GM12878 (cell line): Measurements from ENCODE around the gene SACM1L. TPM values are rescaled to one million over a fixed set of nuclear protein-coding genes. Genes with fewer than 3 reads are reported as not detected.

ENCODE experiments used
- ATAC-seq: fragments of 200-7000 bp; cut with Tn5 transposase; 3 replicates; pipeline ENCODE4 v1.9.1; 2020; ENCODE audit warnings: mild to moderate bottlenecking, moderate library complexity
- BruUV-seq: library from RNA; stranded (reverse); fragments of 400-500 nt; replicated peaks from 2 replicates; lab custom pipeline; 2021; lab: Mats Ljungman, UMichigan
- CTCF ChIA-PET: fragments of 300-600 bp; sonication (Branson Sonifier 250); formaldehyde crosslinking; extraction: SDS; loops from one replicate; lab custom pipeline; 2021; ENCODE audit warnings: inconsistent platforms; lab: Yijun Ruan, JAX
- POLR2A ChIA-PET: fragments of 350-600 bp; formaldehyde crosslinking; extraction: SDS; loops from one replicate; lab custom pipeline; 2021; ENCODE audit warnings: inconsistent platforms; lab: Charles Lee
- RAD21 ChIA-PET: fragments of 300-600 bp; sonication (Branson Sonifier 250); formaldehyde crosslinking; loops from one replicate; lab custom pipeline; 2023; ENCODE audit warnings: antibody characterized with exemption; ENCODE audit not compliant: unreplicated experiment; lab: Charles Lee
- SMC1A ChIA-PET: fragments of 300-600 bp; sonication (Branson Sonifier 250); formaldehyde crosslinking; loops from one replicate; lab custom pipeline; 2023; ENCODE audit not compliant: unreplicated experiment, uncharacterized antibody; lab: Charles Lee
- DNase-seq: peaks from one replicate; pipeline ENCODE4 v3.0.0-alpha.2; 2011; ENCODE audit warnings: low read depth, low spot score
- FAIRE-seq: peaks from 3 replicates; lab custom pipeline; 2011; peaks lifted over from hg19 to GRCh38; lab: Jason Lieb, UNC
- H2AFZ ChIP-seq: 2 replicates; pipeline ENCODE4 v1.6.0; 2011; ENCODE audit warnings: low read depth, low read length, control low read depth; ENCODE audit not compliant: control insufficient read depth
- H3K27ac ChIP-seq: 2 replicates; pipeline ENCODE4 v1.5.1; 2011; ENCODE audit warnings: control low read depth; ENCODE audit not compliant: control insufficient read depth, insufficient read depth
- H3K27me3 ChIP-seq, 2 experiments: replicated peaks in 1 of 2; 2 replicates each; pipeline versions ENCODE4 v1.6.0 to v1.6.1; 2011; ENCODE audit warnings: low read length in 1 of 2; ENCODE audit not compliant: control insufficient read depth in 2 of 2, insufficient read depth in 2 of 2
- H3K36me3 ChIP-seq, 2 experiments: 2 replicates each; pipeline ENCODE4 v1.5.1; 2011; ENCODE audit warnings: low read length in 1 of 2; ENCODE audit not compliant: control insufficient read depth in 2 of 2, insufficient read depth in 2 of 2
- H3K4me1 ChIP-seq: 2 replicates; pipeline ENCODE4 v1.6.1; 2011; ENCODE audit warnings: mild to moderate bottlenecking, low read length, moderate library complexity, mixed read lengths; ENCODE audit not compliant: control insufficient read depth, insufficient read depth
- H3K4me2 ChIP-seq: 2 replicates; pipeline ENCODE4 v1.6.0; 2011; ENCODE audit warnings: control low read depth; ENCODE audit not compliant: control insufficient read depth, insufficient read depth
- H3K4me3 ChIP-seq: fragments of 200-600 bp; sonication (generic); 2 replicates; pipeline ENCODE4 v1.5.1; 2016
- H3K79me2 ChIP-seq: 2 replicates; pipeline ENCODE4 v1.6.0; 2011; ENCODE audit warnings: low read length; ENCODE audit not compliant: control insufficient read depth, insufficient read depth
- H3K9ac ChIP-seq: 2 replicates; pipeline ENCODE4 v1.8.0; 2011; ENCODE audit warnings: low read length, control low read depth, mixed read lengths; ENCODE audit not compliant: control insufficient read depth, insufficient read depth
- H3K9me3 ChIP-seq: replicated peaks from 3 replicates; pipeline ENCODE4 v1.5.1; 2011; ENCODE audit warnings: mild to moderate bottlenecking, low read length; ENCODE audit not compliant: control insufficient read depth, insufficient read depth
- H4K20me1 ChIP-seq: 2 replicates; pipeline ENCODE4 v1.6.0; 2011; ENCODE audit not compliant: control insufficient read depth, insufficient read depth
- FOXK2 ChIP-seq: fragments of 450-650 bp; IDR thresholded peaks from 2 replicates; pipeline ENCODE4 v1.6.1; 2017; ENCODE audit warnings: mild to moderate bottlenecking, moderate library complexity
- HDAC6 ChIP-seq: fragments of 200-600 bp; sonication (generic); IDR thresholded peaks from one replicate; pipeline ENCODE4 v1.8.0; 2017; ENCODE audit warnings: antibody characterized with exemption; ENCODE audit not compliant: unreplicated experiment
- NR2F1 ChIP-seq: fragments of 450-650 bp; conservative IDR thresholded peaks from 2 replicates; pipeline ENCODE4 v1.6.1; 2017; ENCODE audit warnings: mild to moderate bottlenecking
- SIX5 ChIP-seq: IDR thresholded peaks from 2 replicates; pipeline ENCODE4 v1.6.1; 2011; ENCODE audit warnings: mild to moderate bottlenecking, low read depth, low read length, moderate library complexity; ENCODE audit not compliant: severe bottlenecking
- SUZ12 ChIP-seq: fragments of 200-600 bp; sonication (generic); IDR thresholded peaks from one replicate; pipeline ENCODE4 v1.6.1; 2018; ENCODE audit warnings: antibody characterized with exemption, mild to moderate bottlenecking; ENCODE audit not compliant: unreplicated experiment
- WGBS: methylation state at CpG from one replicate; pipeline ENCODE4 v1.1.6; 2016; ENCODE audit warnings: low lambda C conversion rate; ENCODE audit not compliant: insufficient replicate concordance, insufficient coverage; ENCODE audit errors: missing lambda C conversion rate; 5-methylcytosine and 5-hydroxymethylcytosine counted together
- in situ Hi-C: fragments of 300-500 bp; cut with MboI; formaldehyde crosslinking; loops from 9 replicates; pipeline ENCODE4 v1.14.3; 2018; ENCODE audit warnings: mixed read lengths
- intact Hi-C: fragments of 100-400 bp; cut with micrococcal nuclease; formaldehyde crosslinking; loops from one replicate; pipeline ENCODE4 v1.14.2; 2022; ENCODE audit not compliant: unreplicated experiment
- polyA plus RNA-seq, 11 experiments: library from polyadenylated mRNA; depleted of rRNA in 4 of 11; unstranded in 6 of 11; stranded (reverse) in 5 of 11; fragments of >200 nt; fragmentation: Nextera tagmentation in 4 of 11; fragmentation: Illumina TruSeq in 1 of 11; extraction: Ambion mirVana in 4 of 11; extraction: Trizol in 1 of 11; gene quantifications; 1 replicate in 1 of 11; 2 replicates in 10 of 11; pipeline versions ENCODE4 v1.2.1 to v1.2.3, GENCODE V29; 2011 to 2016; ENCODE audit warnings: inconsistent platforms in 2 of 11, missing spikeins in 2 of 11, low read depth in 1 of 11
- total RNA-seq, 4 experiments: library from RNA; depleted of rRNA in 3 of 4; stranded (reverse); fragments of >200 nt in 3 of 4; fragmentation: Illumina TruSeq in 1 of 4; extraction: Trizol in 1 of 4; gene quantifications; 2 replicates each; pipeline versions ENCODE4 v1.2.1 to v1.2.3, GENCODE V29; 2013 to 2021
- TF ChIP-seq, protein P1 (sequence below): fragments of 450-650 bp; formaldehyde crosslinking; IDR thresholded peaks from 2 replicates; pipeline ENCODE4 v1.4.0; 2022; ENCODE audit warnings: mild to moderate bottlenecking, moderate library complexity
- TF ChIP-seq, protein P2 (sequence below): fragments of 450-650 bp; IDR thresholded peaks from 2 replicates; pipeline ENCODE4 v1.6.1; 2017; ENCODE audit warnings: low read depth, mild to moderate bottlenecking, moderate library complexity

The SACM1L gene
- total and polyA plus RNA-seq, 10 of the 15 experiments (the other 5 are each of a cell fraction or from before 2014, with no cell fraction given), result 16.5 to 48.3 (median 28.9) TPM

DNA sequence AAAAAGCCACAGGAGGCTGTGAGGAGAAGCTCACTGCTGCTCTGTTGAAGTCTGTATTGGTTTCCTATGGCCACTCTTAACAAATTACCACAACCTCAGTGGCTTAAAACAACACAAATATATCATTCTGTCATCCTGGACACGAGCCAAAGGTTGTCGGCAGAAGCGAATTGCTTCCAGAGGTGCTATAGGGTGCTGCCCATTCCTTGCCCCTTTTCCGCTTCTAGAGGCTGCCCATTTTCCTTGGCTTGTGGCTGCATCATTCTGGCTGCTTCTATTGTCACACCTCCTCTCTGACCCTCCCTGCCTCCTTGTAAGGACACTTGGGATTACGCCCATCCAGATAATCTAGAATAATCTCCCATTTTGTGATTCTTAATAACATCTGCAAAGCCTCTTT is 6.4 kb upstream of the SACM1L start:
- intact Hi-C loops (no loop called here), in situ Hi-C loops (no loop called here)
- WGBS, result 83% methylated on average over 5 of the region's 5 CpGs
- no peak for ATAC-seq
- H3K9me3 ChIP-seq, result no peaks in the 10 kb centered on the region
- peaks cover 8 to 20% of the 10 kb centered on the region in 2 experiments for H3K36me3 ChIP-seq
- no peaks in the 10 kb centered on the region for H3K4me1 ChIP-seq
- H3K4me3 ChIP-seq, result no peak overlapping the region
- ChIA-PET RAD21 (no interaction called here), SMC1A (interaction anchor here (1.0 kb wide), 1 partner anchor 137 kb away, joined by 3 read pairs; no protein-coding TSS in a partner anchor), POLR2A (no interaction called here), CTCF (no interaction called here)
- no peak for DNase-seq
- FAIRE-seq, result no peak
- H2AFZ ChIP-seq, result no peak overlapping the region
- BruUV-seq, result no TSS peak
- no peaks in the 10 kb centered on the region for H3K79me2 ChIP-seq
- no peaks in the 10 kb centered on the region for H3K27me3 ChIP-seq
- no peaks in the 10 kb centered on the region for H4K20me1 ChIP-seq
- H3K4me2 ChIP-seq, result no peak overlapping the region
- TF ChIP-seq, protein P1, sequence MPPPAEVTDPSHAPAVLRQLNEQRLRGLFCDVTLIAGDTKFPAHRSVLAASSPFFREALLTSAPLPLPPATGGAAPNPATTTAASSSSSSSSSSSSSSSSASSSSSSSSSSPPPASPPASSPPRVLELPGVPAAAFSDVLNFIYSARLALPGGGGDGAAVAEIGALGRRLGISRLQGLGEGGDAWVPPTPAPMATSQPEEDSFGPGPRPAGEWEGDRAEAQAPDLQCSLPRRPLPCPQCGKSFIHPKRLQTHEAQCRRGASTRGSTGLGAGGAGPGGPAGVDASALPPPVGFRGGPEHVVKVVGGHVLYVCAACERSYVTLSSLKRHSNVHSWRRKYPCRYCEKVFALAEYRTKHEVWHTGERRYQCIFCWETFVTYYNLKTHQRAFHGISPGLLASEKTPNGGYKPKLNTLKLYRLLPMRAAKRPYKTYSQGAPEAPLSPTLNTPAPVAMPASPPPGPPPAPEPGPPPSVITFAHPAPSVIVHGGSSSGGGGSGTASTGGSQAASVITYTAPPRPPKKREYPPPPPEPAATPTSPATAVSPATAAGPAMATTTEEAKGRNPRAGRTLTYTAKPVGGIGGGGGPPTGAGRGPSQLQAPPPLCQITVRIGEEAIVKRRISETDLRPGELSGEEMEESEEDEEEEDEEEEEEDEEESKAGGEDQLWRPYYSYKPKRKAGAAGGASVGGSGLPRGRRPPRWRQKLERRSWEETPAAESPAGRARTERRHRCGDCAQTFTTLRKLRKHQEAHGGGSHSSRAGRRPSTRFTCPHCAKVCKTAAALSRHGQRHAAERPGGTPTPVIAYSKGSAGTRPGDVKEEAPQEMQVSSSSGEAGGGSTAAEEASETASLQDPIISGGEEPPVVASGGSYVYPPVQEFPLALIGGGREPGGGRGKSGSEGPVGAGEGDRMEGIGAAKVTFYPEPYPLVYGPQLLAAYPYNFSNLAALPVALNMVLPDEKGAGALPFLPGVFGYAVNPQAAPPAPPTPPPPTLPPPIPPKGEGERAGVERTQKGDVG, result no peak
- TF ChIP-seq SUZ12, result no peak
- TF ChIP-seq FOXK2, result no peak
- TF ChIP-seq SIX5, result no peak
- TF ChIP-seq HDAC6, result no peak
- TF ChIP-seq NR2F1, result no peak
- TF ChIP-seq, protein P2, sequence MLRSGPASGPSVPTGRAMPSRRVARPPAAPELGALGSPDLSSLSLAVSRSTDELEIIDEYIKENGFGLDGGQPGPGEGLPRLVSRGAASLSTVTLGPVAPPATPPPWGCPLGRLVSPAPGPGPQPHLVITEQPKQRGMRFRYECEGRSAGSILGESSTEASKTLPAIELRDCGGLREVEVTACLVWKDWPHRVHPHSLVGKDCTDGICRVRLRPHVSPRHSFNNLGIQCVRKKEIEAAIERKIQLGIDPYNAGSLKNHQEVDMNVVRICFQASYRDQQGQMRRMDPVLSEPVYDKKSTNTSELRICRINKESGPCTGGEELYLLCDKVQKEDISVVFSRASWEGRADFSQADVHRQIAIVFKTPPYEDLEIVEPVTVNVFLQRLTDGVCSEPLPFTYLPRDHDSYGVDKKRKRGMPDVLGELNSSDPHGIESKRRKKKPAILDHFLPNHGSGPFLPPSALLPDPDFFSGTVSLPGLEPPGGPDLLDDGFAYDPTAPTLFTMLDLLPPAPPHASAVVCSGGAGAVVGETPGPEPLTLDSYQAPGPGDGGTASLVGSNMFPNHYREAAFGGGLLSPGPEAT, result no peak
- H3K27ac ChIP-seq, result no peak overlapping the region
- H3K9ac ChIP-seq, result no peak overlapping the region
